GM12801 (cell line): ENCODE measurements around the gene UNC45B.

ENCODE experiments used
- CTCF ChIP-seq: IDR thresholded peaks from one replicate; pipeline ENCODE4 v1.5.1; 2011; ENCODE audit warnings: control low read depth; ENCODE audit not compliant: insufficient read length; ENCODE audit errors: extremely low read depth

Gene UNC45B

GRCh38 chr17:35222452-35222851 is 74.8 kb downstream of the UNC45B start:
- TF ChIP-seq CTCF, result no peak

- TF ChIP-seq CTCF, result no peak
These were observed 76.8 kb downstream of the UNC45B start for GRCh38 chr17:35224436-35224835.

- no peak for TF ChIP-seq CTCF
These were observed 79.9 kb downstream of the UNC45B start for GRCh38 chr17:35227546-35227945.

GRCh38 chr17:35229638-35230037 is 82.0 kb downstream of the UNC45B start:
- no peak for TF ChIP-seq CTCF

- no peak for TF ChIP-seq CTCF
These were observed 87.7 kb downstream of the UNC45B start for GRCh38 chr17:35235289-35235688.

- TF ChIP-seq CTCF, result no peak
These were observed 88.3 kb downstream of the UNC45B start for GRCh38 chr17:35235917-35236316.

- no peak for TF ChIP-seq CTCF
These were observed 89.2 kb downstream of the UNC45B start for GRCh38 chr17:35236821-35237220.

- no peak for TF ChIP-seq CTCF
These were observed 91.2 kb downstream of the UNC45B start for GRCh38 chr17:35238821-35239220.
